GM18498 (cell line): ENCODE results near the gene NPTN.
"Not testable (repeated sequence)": the region's sequence is repeated elsewhere in the genome, so short reads cannot be mapped to it uniquely, and the experiment has no call there.

ENCODE experiments used
- ATAC-seq: cut with Tn5 transposase; IDR thresholded peaks from one replicate; pipeline ENCODE4 v1.9.1; 2021; ENCODE audit warnings: mild to moderate bottlenecking, moderate library complexity; ENCODE audit not compliant: unreplicated experiment

Gene NPTN

GRCh38 chr15:73633111-73633990, at the start of gene NPTN:
Gene NPTN (minus strand): TSS chr15:73633389. CDS start chr15:73633215, 174 bp downstream.
- ATAC-seq, result peak; percentile 93

DNA sequence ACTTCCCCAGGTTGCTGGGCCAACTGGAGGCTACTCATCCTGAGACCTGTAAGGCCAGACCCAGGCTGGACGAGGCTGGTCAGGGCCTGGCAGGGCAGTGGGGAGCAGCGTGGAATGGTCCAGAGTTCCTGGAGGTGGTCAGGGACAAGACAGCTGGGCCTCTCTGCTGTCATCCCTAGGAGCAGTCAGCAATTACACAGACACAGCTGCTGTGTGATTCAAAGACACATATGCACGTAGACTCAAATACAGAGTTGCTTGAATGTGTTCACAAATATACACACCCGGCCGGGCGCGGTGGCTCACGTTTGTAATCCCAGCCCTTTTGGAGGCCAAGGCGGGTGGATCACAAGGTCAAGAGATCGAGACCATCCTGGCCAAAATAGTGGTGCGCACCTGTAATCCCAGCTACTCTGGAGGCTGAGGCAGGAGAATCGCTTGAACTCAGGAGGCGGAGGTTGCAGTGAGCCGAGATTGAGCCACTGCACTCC, 49.5 kb upstream of the NPTN start:
- no peak for ATAC-seq

- no peak for ATAC-seq
Observed at GRCh38 chr15:73681856-73682599, 48.8 kb upstream of the NPTN start.

- no peak for ATAC-seq
Observed at GRCh38 chr15:73681063-73681462, 47.9 kb upstream of the NPTN start.

GRCh38 chr15:73680549-73680948, 47.4 kb upstream of the NPTN start:
- ATAC-seq, result no peak

DNA sequence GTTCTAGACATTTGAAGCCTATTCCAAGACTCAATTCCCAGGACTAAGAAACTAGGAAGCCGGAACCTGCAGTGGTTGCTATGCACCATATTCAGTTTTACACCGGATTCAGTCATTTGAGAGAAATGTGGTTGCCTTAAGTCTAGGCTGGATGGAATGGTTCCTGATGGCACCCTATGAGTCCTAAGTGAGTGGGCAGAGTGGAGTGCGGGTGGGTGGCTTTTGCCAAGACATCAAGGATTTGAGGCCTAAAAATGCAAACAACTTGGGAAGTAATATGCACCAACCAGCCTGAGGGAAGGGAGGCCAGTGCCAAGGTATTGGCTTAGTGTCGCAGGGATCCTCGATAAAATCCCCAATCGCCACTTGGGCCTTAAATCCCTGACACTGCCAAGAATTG, 46.8 kb upstream of the NPTN start:
- no peak for ATAC-seq

DNA sequence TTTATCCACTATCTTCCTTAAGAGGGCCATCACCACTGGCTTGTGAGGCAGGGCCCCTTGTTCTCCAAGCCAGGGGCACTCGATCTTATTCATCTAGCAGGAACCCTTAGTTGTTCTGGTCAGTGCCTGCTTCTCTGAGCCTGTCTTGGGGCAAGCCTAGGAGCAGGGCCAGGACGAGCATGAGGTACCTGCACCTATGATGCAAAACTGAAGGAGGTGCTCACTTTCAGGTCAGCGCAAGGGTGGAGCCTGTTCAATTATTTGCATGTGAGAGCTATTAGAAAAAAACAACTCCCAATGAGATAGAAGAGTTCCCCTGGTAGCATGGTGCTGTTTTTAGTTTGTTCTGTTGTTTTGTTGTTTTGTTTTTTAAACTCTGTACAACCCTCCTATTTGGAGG, 46.0 kb upstream of the NPTN start:
- no peak for ATAC-seq

DNA sequence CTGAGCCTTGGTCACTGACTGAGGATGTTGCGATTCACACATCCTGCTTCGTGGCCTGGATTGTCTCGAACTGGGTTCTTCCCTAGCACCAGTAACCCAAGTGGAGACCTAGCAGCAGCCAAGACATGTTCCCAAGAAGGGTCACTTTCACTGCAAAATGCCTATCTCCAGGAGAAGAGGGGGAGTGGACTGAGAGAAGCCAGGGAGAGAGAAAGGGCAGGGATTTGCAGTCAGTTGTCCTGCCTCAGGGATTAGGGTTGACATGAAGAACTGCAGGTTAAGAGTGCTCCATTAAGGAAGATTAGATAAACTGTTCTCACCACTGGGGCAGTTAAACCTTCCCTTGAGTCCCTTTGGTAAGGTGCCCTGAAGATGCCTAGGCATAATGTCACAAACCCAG, 45.3 kb upstream of the NPTN start:
- no peak for ATAC-seq

- no peak for ATAC-seq
Observed at GRCh38 chr15:73677733-73678132, 44.5 kb upstream of the NPTN start.

GRCh38 chr15:73677146-73677607, 44.0 kb upstream of the NPTN start:
- no peak for ATAC-seq

- ATAC-seq, result no peak
Observed at GRCh38 chr15:73674587-73674986, 41.4 kb upstream of the NPTN start.

GRCh38 chr15:73660455-73660854, 27.3 kb upstream of the NPTN start:
- ATAC-seq, result no peak

DNA sequence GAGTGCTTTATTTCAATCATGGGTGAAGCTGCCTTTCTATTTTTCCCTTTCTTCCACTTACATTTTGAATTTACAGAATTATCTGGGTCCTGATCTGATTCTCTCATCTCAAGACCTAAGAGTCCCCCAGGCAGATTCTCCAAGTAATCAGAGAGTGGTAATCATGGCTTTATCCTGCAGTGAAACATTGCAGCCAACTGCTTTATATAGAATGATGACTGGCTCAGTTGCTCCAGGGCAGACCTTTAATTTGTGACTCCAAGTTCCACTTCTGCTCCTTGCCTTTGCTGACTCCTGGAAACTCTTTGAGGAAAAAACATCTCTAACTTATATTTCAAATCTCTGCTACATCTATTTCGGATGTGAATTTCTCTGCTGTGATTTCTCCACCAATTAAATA, 25.5 kb upstream of the NPTN start:
- no peak for ATAC-seq

GRCh38 chr15:73655724-73656123, 22.5 kb upstream of the NPTN start:
- ATAC-seq, result no peak

DNA sequence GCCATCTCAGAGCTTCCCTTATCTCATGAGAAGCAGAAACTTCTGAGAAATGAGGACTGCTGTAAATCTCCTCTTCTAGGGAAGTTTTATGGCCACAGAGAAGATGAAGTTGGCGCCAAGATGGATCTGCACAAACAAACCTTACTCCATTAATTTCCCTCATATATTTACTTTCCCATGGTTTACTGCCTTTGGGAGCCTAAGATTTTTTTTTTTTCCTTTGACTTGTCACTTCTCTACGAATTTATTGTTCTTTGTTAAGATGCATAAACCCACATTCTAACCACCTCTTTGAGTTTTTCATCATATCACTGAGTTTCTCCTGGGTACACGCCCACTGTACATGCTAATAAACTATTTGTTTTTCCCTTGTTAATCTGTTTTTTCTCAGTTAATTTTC, 21.5 kb upstream of the NPTN start:
- ATAC-seq, result no peak

GRCh38 chr15:73650416-73651126, 17.4 kb upstream of the NPTN start:
- no peak for ATAC-seq

GRCh38 chr15:73648014-73648295, 14.8 kb upstream of the NPTN start:
- no peak for ATAC-seq

GRCh38 chr15:73647259-73648013, 14.2 kb upstream of the NPTN start:
- ATAC-seq, result no peak

DNA sequence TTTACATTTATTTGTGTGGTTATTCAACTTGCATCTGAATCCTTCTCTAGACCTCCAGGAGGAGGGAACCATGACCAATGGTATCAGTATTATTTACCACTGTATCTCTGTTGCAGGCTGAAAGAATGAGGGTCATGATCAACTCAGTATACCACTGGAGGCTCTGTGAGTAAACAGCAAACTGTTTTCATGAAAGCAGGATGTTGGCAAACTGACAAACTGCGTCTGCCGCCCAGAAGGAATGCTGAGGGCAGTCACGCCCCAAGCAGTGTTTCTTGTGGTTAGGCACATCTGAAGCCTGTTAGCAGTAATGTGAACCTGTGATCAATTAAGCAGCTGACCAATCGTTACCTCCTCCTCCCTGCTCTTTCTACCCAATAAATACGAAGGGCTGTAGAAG, 6.3 kb upstream of the NPTN start:
- not testable (repeated sequence) for ATAC-seq

DNA sequence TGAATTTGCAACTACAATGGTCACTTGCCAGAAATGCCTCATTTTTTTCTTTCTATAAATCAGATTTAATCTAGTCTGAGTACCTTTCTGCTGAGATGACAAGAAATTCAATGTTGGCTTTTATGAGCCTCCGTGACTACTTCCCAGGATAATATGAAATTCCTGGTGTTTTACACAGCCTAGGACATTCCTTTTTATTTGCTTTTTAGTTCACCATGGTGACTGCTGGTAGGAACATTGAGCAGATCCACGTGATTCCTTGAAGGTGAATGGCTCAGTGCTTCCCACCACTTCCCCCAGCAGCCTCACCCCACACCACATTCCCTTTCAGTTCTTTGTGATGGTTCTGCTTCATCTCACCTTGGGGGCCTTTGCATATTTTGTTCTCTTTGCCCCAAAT, 4.3 kb upstream of the NPTN start:
- ATAC-seq, result no peak

DNA sequence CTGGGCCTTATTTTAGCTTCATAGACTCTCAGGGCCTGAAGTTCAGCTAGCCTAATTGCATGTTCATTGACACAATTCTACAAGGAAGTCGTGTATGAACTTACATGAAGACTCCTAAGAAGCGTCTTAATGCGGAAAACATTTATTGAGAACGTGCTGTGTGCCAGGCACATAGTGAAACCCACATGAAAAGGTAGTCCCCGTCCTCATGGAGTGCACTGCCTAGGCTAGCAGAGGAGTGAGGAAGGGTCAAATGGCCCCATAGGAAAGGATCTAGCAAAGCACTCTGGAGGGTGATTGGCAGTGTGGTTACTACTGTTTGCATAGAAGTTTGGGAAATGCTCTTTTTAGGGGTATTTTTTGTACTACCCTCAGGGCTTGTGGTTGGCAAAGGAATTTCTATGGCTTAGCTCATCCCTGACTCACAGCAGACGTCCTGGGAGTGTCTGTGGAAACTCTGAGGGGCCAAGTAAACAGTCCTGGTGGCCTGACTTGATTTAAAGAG, 854 bp upstream of the NPTN start:
- ATAC-seq, result no peak
